Globus pallidus (tissue), 1 donor: ENCODE results near the gene S100G.

Experiments
- DNase-seq: peaks from one replicate; pipeline ENCODE4 v3.0.0-alpha.2; 2015; ENCODE audit warnings: low spot score

The S100G gene

DNA sequence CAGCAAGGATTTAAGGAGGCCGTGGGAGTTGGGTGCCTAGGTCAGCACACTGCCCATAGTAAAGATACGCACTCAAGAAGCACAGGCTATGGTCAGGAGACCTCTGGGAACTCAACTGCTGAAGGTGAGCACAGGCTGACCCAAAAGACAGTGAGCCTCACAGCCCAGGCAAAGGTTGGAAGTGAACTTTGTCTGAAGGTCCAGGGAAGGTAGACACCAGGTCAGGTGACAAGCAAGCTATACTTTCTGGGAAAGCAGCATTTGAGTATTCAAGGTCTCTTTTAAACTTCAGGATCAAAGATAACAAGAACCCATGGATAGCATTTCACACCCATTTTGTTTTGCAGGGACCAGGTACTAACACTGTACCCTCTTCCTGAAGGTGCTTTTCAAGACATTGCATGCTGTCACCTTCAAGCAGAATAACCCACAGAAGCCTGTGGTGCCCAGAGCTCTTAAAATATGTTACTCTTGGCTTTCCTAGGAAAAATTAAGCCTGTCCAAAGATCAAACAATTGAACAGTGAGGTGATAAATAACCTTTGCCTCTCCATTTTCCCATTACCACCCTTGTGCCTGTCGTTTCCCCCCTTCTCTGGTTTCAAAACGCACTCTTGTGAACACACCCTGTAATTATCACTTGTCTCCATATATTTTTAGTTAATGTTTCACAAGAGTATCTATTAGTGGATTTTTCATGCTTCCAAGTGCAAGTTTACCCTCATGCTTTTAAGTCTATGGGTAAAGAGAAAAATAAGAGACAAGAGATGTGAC lies 3.4 kb upstream of the S100G start:
- DNase-seq, result no peak

DNA sequence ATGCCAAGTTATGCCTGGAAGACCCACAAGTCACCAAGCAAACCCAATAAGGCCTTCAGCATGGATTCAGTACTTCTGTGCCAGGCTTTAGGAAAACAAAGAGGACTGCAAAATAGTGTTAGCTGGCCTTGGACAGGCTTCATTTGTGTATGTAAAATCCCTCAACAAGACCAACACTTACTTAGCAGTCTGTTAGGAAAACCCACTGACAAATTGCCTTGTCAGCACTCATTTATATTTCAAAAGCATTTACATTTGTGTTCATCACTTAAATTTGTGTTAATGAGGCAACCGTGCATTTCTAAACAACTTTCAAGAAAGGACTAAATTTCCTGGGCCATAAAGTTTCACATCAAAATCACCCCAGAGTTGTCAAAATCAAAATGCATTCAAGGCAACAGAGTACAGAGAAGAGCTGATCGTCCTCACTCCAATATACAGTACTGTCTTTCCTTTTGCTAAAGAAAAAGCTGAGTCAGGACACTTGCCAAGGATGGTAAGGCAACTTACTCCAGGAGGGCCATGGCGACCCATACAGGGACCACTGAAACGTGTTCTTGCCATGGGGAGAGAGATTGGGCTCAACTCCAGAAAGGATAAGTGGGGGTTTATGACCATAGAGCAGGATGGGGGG lies 1.6 kb downstream of the S100G start:
- no peak for DNase-seq

DNA sequence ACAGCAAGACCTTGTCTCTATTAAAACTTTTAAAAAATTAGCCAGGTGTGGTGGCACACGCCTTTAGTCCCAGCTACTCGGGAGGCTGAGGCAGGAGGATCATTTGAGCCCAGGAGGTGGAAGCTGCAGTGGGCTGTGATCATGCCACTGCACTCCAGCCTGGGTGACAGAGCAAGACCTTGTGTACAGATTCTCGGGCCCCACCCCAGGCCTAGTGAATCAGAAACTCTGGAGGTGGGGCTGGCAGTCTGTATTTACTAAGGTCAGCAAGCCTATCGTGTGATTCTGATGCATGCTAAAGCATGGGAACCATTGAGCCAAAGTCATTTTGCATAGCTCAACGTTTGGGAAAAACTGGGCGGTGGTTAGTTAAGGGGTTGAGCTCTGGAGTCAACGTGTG lies 3.5 kb downstream of the S100G start:
- DNase-seq, result no peak

DNA sequence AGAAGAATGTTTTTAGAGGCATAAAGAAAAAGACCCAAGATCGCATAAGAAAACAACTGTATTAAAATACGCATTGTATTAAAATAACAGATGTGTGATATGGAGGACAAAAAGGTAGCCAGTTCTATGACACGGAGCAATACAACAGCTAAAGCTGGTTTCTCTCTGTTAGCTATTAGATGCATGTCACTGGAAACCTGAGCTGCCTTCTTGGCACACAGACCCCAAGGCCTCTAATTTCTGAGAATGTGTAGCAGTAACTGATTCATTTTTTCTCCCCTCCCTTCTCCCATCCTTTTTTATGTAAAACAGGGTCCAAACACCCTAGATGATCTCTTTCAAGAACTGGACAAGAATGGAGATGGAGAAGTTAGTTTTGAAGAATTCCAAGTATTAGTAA lies 4.1 kb downstream of the S100G start:
- no peak for DNase-seq

DNA sequence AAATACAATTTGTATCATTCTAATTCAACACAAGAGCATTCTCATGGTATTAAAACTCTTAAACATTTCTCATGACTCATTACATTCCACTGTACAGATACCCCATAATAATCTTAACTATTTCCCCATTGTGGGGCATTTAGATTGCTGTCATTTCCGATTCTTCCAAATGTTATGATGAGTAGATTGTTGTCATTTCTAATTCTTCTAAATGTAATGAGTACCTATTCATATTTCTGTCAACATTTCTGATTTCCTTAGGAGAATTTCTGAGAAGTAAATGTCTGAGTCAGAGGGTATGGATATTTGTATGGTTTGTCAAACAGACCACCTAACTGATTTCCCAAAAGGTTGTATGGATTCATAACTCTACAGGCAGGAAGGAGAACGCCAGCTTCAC lies 8.3 kb downstream of the S100G start:
- DNase-seq, result no peak

DNA sequence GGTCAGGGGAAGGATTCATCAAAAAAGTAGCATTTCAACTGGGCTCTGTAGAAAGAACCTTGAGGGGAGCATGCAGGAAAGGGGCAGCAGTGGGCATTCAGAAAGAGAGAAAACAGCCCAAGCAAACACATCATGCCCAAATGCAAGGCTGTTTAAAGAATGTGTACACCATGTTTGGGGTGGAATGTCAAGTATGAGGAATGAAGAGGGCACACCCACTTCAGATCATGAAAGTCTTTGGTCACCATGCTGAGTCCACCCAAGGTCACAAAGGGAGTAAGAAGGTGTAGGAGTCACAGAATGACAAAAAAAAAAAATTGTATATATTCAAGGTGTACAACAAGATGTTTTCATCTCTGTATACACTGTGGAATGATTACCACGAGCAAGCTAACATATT lies 9.4 kb downstream of the S100G start:
- DNase-seq, result no peak

DNA sequence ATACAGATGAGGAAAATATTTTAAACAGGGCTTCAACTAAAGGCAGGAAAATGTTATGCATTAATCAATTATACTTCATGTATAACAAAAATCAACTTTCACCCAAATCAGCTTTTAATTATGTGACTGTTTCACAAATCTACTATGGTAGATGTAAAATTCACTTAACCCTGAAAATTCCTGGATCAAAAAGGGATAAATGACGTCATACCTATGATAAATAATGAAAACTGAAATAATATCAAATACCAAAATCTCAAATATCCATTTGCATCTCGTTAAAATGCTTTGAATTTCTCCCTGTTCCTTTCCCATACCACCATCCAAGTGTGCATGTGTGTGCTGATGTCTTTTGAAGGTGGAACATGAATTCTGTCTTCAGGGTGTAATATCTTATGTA lies 11.5 kb downstream of the S100G start:
- DNase-seq, result no peak

DNA sequence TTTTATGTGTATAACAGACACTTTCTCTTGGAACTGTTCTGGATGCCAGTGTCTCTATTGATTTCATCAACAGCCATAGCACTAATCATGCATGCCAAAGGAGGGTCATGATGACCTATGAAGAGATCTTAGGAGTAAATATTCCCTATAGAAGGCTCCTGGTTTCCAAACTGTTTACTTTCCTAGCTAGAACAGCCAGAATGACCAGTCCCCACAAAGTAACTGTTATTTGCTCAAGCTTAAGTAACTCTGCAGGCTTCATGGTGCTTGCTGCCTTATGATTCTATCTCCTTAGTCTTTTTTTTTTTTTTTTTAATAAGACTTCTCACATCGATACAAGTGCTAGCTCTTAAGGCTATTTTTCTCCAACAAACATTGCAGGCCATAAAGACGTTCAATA lies 12.4 kb downstream of the S100G start:
- DNase-seq, result no peak

DNA sequence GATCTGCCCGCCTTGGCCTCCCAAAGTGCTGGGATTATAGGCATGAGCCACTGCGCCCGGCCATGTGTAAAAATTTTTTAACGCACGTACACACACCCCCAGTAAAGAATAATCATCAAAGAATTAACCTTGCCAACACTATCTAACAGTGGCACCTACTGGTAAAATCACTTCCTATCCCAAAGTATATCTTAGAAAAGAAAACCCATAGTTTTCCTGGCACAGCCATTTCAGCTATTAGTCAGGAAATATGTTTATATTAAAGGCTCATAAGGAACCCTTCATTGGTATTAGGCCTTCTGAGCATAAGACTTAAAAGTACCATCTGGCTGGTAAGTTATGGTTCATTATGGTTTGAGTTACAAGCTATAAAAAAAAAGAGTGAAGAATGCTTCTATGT lies 14.1 kb downstream of the S100G start:
- no peak for DNase-seq

DNA sequence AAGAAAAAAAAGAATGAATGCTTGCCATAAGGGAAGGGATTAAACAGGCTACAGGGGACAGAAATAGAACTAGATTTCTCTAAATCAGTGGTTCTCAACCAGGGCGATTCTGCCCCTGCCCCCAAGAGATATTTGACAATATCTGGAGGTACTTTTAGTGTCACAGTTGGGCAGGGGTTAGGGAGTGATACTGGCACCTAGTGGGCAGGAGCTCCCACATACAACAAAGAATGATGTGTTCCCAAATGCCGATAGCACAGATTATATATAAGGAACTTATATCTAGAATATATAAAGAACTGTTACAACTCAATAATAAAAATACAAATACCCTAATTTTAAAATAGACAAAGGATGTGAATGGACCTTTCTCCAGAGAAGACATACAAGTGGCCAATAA lies 14.7 kb downstream of the S100G start:
- no peak for DNase-seq

DNA sequence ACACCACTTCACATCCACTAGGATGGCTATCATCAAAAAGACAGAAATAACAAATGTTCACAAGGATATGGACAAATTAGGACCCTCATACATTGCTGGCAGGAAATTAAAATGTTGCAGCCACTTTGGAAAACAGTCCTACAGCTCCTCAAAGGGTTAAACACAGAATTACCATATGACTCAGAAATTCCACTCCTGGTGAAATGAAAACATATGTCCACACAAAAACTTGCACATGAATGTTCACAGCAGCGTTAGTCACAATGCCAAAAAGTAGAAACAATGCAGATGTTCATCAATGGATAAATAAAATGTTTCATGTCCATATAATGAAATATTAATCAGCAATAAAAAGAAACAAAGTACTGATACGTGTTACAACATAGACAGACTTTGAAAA lies 15.1 kb downstream of the S100G start:
- no peak for DNase-seq

DNA sequence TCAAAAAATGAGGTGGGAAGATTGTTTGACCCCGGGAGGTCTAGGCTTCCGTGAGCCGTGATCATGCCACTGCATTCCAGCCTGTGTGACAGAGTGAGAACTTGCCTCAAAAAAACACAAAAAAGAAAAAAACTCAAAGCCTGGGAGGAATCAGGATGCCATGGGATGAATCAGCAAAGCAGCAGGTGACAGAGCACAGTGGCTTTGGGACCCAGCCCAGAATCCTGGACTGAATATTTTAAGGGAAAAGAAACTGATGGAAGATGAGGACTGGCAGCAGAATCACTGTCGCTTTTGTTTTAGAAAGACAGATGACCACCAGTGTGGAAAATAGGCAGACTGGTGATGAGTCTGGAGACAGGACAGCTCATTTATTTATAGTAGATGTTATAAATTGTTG lies 16.6 kb downstream of the S100G start:
- DNase-seq, result peak; percentile 57

DNA sequence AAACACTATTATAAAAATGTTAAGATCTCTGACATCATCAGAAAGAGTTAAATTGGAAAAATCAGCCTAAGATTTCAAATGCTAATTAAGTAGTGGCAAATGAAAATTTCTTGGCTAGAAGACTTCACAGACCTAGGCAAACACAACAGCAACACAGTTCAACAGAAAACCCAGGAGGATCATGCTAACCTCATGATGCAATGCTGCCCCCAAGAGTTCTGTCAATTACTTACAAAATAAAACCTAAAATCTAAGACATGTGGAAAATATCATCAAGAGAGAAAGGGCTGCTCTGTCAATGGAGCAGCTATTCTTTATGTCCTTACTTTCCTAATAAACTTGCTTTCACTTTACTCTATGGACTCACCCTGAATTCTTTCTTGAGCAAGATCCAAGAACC lies 21.0 kb downstream of the S100G start:
- DNase-seq, result peak; percentile 64

DNA sequence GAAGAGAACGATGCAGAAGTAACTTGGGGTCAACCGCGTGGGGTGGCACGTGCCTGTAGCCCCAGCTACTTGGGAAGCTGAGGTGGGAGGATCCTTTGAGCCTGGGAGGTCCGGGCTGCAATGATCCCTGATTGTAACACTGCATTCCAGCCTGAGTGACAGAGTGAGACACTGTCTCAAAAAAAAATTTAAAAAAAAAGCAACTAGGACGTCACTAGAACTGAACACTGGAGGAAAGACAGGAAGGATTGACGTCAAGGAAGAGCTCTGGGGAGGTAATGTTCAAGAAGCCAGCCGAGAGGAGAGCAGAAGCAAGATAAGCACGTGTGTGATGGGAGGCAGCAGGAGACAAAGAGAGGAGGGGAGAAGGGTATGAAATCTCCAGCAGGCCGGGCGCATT lies 28.7 kb downstream of the S100G start:
- DNase-seq, result no peak

DNA sequence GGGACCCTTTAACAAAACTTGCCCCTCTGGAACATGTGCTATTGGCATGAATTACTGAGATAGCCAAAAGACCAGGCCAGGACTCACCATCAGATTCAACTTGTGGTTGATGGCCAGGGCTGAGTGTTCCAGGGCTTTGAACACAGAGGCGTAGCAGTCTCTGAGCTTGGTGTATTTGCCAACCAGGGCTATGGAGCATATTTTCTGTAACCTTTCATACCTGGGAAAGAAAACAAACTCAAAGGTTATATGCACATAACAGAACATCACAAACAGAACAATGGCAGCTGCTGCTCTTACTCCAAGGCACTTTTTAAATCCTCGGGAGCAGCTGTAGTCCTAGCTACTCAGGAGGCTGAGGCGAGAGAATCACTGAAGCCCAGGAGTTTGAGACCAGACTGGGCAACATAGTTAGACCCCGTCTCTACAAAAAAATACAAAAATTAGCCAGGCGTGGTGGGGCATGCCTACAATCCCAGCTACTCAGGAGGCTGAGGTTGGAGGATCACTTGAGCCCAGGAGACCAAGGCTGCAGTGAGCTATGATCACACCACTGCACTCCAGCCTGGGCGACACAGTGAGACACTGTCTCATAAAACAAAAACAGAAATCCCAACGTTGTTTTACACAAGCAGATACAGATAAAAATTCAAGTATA lies 33.2 kb downstream of the S100G start:
- DNase-seq, result no peak

DNA sequence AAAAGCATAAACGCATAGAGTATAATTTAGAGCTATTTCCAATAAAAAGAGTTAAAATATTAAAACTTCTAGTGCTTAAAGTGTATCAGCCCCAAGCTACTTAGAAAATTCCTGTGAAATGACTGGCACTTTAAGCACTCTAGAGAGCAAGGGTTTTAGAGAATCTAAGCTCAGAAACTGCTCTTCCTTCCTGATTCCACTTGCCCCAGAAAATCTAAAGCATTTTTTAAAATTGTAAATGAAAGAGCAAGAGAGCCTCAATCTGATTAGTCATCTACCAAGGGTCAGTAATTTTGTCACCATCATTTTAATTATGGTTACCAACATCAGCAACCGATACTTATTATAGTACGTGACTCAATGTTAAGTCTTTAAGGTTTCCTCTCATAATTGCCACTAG lies 37.6 kb downstream of the S100G start:
- DNase-seq, result no peak

DNA sequence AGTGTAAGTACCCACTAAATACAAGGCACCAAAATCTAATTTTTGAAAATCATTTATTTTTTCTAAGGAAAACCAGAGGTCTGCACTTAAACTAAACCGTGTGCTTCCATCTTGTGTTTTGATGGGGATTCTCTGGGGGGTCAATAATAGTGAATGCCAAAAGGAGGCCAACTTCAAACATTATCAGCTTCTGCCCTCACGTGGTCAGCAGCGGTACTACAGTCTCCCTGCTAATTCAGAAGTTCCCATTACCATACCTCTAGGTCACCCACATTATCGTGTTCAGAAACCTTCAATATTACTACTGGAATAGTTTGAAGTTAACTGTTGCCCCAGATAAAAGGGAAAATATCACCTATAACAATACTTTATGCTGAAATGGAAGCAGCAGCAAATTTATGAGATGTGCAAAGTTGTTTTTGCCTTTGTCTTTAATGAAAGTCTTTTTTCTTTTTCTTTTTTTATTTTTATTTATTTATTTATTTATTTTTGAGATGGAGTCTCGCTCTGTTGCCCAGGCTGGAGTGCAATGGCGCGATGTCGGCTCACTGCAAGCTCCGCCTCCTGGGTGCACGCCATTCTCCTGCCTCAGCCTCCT lies 45.2 kb downstream of the S100G start:
- peak; percentile 29 for DNase-seq

DNA sequence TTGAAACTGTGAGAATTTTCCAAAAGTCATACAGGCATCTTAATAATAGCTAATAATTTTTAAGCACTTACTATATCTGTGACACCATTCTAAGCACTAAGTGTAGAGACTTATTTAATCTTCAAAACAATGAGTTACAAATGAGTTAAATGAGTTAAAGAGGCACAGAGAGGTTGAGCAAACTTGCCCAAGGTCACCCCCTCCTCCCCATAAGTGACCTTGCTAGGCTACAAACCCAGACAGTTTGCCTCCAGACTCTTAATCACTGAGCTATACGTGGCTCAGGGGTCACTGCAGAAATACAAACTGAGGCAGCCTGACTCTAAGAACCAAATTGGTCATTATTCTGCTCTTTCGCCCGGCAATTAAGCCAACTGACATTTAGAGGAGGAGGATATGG lies 47.0 kb downstream of the S100G start:
- no peak for DNase-seq

DNA sequence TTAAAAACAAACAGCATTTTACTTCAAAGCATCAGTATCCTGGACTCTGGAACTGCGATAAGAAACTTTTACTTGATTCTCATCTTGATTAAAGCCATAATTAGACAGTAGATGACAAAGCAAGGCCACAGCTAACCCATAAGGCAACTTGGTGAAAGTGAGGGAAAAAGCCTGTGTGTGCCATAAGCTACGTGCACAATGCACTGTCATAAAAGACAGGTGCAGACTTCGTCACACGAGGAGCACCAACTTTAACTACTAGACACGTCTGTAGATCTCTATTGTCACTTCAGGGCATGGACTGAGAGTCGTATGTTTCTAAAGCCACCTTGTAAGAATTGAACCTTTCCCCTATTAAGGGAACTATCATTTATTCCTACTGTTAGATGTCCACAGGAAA lies 49.4 kb downstream of the S100G start:
- no peak for DNase-seq

DNA sequence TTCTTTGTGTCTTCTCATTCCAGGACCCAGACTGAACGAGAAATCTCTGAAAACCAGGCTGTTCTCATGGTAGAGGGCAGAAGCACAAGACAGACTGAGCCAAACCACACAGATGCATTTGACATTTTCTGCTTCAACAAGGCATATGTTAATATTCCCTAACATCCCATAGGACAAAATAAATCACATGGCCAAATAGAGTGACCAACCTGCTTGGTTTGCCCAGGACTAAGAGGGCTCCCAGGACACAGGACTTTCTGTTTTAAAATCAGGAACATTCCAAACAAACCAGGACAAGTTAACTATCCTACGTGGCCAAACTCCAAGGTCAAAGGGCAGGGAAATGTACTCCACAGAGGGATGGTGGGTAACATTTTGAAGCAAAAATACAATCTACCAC lies 50.8 kb downstream of the S100G start:
- no peak for DNase-seq

DNA sequence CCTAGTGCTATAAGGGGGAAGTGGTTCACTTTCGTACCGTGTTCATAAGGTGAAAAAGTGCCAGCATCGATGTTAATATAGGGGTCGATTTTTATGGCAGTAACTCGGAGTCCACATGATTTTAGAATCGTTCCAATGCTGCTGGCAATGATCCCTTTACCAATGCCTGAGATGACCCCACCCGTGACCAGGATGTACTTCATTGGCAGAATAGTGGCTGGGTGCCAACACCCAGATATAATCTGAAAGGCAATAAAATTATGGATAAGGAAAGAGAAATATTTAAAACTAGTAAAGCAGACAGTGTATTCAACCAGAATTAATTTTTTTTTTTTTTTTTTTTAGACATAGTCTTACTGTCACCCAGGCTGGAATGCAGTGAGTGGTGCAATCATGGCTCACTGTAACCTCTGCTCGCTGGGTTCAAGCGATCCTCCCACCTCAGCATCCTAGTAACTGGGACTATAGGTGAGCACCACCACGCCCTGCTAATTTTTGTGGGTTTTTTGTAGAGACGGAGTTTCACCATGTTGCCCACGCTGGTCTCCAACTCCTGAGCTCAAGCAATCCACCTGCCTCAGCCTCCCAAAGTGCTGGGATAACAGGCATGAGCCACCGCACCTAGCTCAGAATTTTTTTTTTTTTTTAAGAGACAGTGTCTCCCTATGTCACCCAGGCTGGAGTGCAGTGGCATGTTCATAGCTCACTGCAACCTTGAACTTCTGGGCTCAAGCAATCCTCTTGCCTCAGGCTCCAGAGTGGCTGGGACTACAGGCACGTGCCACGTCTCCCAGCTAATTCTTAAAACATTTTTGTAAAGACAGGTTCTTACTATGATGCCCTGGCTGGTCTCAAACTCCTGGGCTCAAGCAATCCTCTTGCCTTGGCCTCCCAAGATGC lies 53.0 kb downstream of the S100G start:
- DNase-seq, result no peak
